Measurements from ENCODE around the gene OTUD5.
"Not testable (repeated sequence)": the region's sequence is repeated elsewhere in the genome, so short reads cannot be mapped to it uniquely, and the experiment has no call there.

OTUD5 gene

DNA sequence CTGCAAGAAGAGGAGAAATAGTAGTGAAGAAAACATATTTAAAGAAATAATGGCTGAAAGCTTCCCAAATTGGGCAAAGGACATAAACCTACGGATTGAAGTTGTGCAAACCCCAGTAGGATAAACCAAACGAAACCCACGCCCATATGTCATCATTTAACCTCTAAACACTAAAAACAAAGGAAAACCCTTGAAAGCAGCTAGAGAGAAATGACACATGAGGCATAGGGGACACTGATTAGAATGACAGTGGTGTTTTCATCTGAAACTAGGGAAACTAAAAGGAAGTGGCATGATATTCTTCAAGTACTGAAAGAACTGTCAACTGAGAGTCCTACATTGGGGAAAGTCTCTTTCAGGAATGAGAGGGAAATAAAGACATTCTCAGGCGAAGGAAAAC, 80.5 kb downstream of the OTUD5 start:
- H3K9me3 ChIP-seq (ENCODE audit: control insufficient read depth, low read length); H3K4me1 ChIP-seq (ENCODE audit: control insufficient read depth, insufficient read depth, low read length, poor library complexity, severe bottlenecking); H3K4me3 ChIP-seq (ENCODE audit: extremely low read depth, insufficient read depth, low read length, poor library complexity, severe bottlenecking); H3K27ac ChIP-seq (ENCODE audit: low read depth, low read length, severe bottlenecking); H3K36me3 ChIP-seq (ENCODE audit: control insufficient read depth, insufficient read depth, low read length): not testable (repeated sequence)
- WGBS, 2 experiments (ENCODE audit: insufficient coverage in 2 of 2) = no CpG with 5 or more reads among the region's 4 CpGs
